Keratinocyte (primary cell): ENCODE data around the gene TRIM8. TPM values are rescaled to one million over a fixed set of nuclear protein-coding genes. Genes with fewer than 3 reads are reported as not detected.

Experiments used
- DNase-seq: peaks from one replicate; pipeline ENCODE4 v3.0.0-alpha.2; 2011; ENCODE audit warnings: low read depth, missing footprints, low spot score
- FAIRE-seq: peaks from 2 replicates; lab custom pipeline; 2011; peaks lifted over from hg19 to GRCh38; lab: Jason Lieb, UNC
- H2AFZ ChIP-seq: 2 replicates; pipeline ENCODE4 v1.6.0; 2012; ENCODE audit warnings: low read length, control low read depth, inconsistent platforms; ENCODE audit not compliant: control insufficient read depth
- H3K27ac ChIP-seq: 2 replicates; pipeline ENCODE4 v1.5.1; 2011; ENCODE audit warnings: low read length; ENCODE audit not compliant: control insufficient read depth, insufficient read depth
- H3K27me3 ChIP-seq: 3 replicates; pipeline ENCODE4 v1.6.0; 2011; ENCODE audit warnings: low read length; ENCODE audit not compliant: control insufficient read depth, insufficient read depth; ENCODE audit errors: extremely low read depth
- H3K36me3 ChIP-seq, 2 experiments: 2 replicates in 1 of 2; 3 replicates in 1 of 2; pipeline ENCODE4 v1.5.1; 2011; ENCODE audit warnings: low read length in 2 of 2, mild to moderate bottlenecking in 1 of 2; ENCODE audit not compliant: control insufficient read depth in 2 of 2, insufficient read depth in 2 of 2; ENCODE audit errors: extremely low read depth in 1 of 2
- H3K4me1 ChIP-seq: 3 replicates; pipeline ENCODE4 v1.5.1; 2011; ENCODE audit warnings: low read length; ENCODE audit not compliant: control insufficient read depth, insufficient read depth; ENCODE audit errors: extremely low read depth
- H3K4me2 ChIP-seq: 3 replicates; pipeline ENCODE4 v1.6.0; 2011; ENCODE audit warnings: low read depth, low read length; ENCODE audit not compliant: control insufficient read depth, insufficient read depth; ENCODE audit errors: extremely low read depth
- H3K4me3 ChIP-seq, 3 experiments: fragments of 200-600 bp in 1 of 3; sonication (generic) in 1 of 3; 2 replicates in 2 of 3; 3 replicates in 1 of 3; pipeline ENCODE4 v1.5.1; 2011 to 2016; ENCODE audit warnings: low read length in 3 of 3, mild to moderate bottlenecking in 3 of 3, control low read depth in 2 of 3, inconsistent platforms in 1 of 3, low read depth in 1 of 3, mixed read lengths in 1 of 3, mixed run types in 1 of 3, moderate library complexity in 1 of 3; ENCODE audit not compliant: control insufficient read depth in 2 of 3, insufficient read depth in 2 of 3; ENCODE audit errors: extremely low read depth in 1 of 3
- H3K79me2 ChIP-seq: 2 replicates; pipeline ENCODE4 v1.6.0; 2012; ENCODE audit warnings: low read length; ENCODE audit not compliant: control insufficient read depth, insufficient read depth
- H3K9ac ChIP-seq: 3 replicates; pipeline ENCODE4 v1.6.0; 2011; ENCODE audit warnings: low read length; ENCODE audit not compliant: control insufficient read depth, insufficient read depth; ENCODE audit errors: extremely low read depth
- H3K9me1 ChIP-seq: 3 replicates; pipeline ENCODE4 v1.6.0; 2011; ENCODE audit warnings: low read length; ENCODE audit not compliant: control insufficient read depth, insufficient read depth; ENCODE audit errors: extremely low read depth
- H3K9me3 ChIP-seq: 2 replicates; pipeline ENCODE4 v1.5.1; 2012; ENCODE audit warnings: low read depth, low read length; ENCODE audit not compliant: control insufficient read depth
- H4K20me1 ChIP-seq: 3 replicates; pipeline ENCODE4 v1.6.0; 2011; ENCODE audit warnings: low read length; ENCODE audit not compliant: control insufficient read depth, insufficient read depth; ENCODE audit errors: extremely low read depth
- CTCF ChIP-seq, 3 experiments: IDR thresholded peaks in 1 of 3; conservative IDR thresholded peaks in 1 of 3; optimal IDR thresholded peaks in 1 of 3; 2 replicates in 2 of 3; 3 replicates in 1 of 3; pipeline versions ENCODE3 to v1.5.1; 2011; ENCODE audit warnings: low read length in 3 of 3, mild to moderate bottlenecking in 3 of 3, moderate library complexity in 2 of 3, control low read depth in 1 of 3, inconsistent platforms in 1 of 3; ENCODE audit not compliant: insufficient read depth in 2 of 3; ENCODE audit errors: extremely low read depth in 1 of 3
- EZH2 ChIP-seq: IDR thresholded peaks from one replicate; pipeline ENCODE4 v1.6.1; 2012; ENCODE audit warnings: inconsistent platforms, mild to moderate bottlenecking, low read length, moderate library complexity
- dilution Hi-C: fragments of 300-500 bp; cut with MboI; formaldehyde crosslinking; loops from one replicate; pipeline ENCODE4 v1.7.0; 2020; ENCODE audit warnings: low sequenced_read_pairs; ENCODE audit not compliant: extremely low pct_ligation_motif_present
- polyA plus RNA-seq, 5 experiments: library from polyadenylated mRNA; depleted of rRNA in 3 of 5; stranded (reverse) in 3 of 5; stranded (forward) in 1 of 5; unstranded in 1 of 5; fragments of >200 nt; gene quantifications; 1 replicate in 1 of 5; 2 replicates in 3 of 5; 3 replicates in 1 of 5; pipeline versions ENCODE4 v1.2.1 to v1.2.3, GENCODE V29; 2011 to 2012; ENCODE audit warnings: missing spikeins in 2 of 5, low read depth in 1 of 5, low replicate concordance in 1 of 5

Gene TRIM8
- polyA plus RNA-seq, 1 donor (not counting 4 experiments of a cell fraction or from before 2014, with no cell fraction given), result 24.8 TPM

DNA sequence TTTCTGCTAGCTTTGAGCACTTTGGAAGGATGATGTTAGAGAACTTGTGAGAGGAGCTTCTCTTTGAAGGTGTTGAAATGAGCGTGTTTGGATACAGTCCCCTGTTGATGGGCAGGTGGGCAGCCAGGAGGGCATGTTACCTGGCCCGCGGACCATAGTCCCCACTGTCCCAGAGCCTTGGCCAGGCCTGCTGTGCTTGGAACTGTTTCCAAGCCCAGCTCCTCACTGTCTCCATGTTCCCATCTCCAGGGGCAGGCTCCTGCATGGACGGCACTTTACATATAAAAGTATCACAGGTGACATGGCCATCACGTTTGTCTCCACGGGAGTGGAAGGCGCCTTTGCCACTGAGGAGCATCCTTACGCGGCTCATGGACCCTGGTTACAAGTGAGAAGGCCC lies 27.2 kb upstream of the TRIM8 start:
- no peaks in the 10 kb centered on the region for H3K79me2 ChIP-seq
- no peak for TF ChIP-seq CTCF (optimal IDR thresholded peaks at IDR 0.05 in 1 of 3, IDR thresholded peaks at IDR 0.05 in 1 of 3, conservative IDR thresholded peaks at IDR 0.05 in 1 of 3; ENCODE audit: extremely low read depth in 1 of 3, insufficient read depth in 2 of 3, low read length in 3 of 3)
- no peak for TF ChIP-seq EZH2
- FAIRE-seq, result no peak
- H3K36me3 ChIP-seq, result peaks cover 6 to 11% of the 10 kb centered on the region in 2 experiments
- dilution Hi-C loops, result no loop called here
- H3K4me2 ChIP-seq, result no peak overlapping the region
- DNase-seq, result no peak
- no peak overlapping the region for H3K27ac ChIP-seq
- H3K9ac ChIP-seq, result no peak overlapping the region
- H3K9me1 ChIP-seq, result no peaks in the 10 kb centered on the region
- H3K27me3 ChIP-seq, result no peaks in the 10 kb centered on the region
- peaks cover 14% of the 10 kb centered on the region for H3K4me1 ChIP-seq
- no peak overlapping the region for H2AFZ ChIP-seq
- no peaks in the 10 kb centered on the region for H3K9me3 ChIP-seq
- no peak overlapping the region for H3K4me3 ChIP-seq
- no peaks in the 10 kb centered on the region for H4K20me1 ChIP-seq

DNA sequence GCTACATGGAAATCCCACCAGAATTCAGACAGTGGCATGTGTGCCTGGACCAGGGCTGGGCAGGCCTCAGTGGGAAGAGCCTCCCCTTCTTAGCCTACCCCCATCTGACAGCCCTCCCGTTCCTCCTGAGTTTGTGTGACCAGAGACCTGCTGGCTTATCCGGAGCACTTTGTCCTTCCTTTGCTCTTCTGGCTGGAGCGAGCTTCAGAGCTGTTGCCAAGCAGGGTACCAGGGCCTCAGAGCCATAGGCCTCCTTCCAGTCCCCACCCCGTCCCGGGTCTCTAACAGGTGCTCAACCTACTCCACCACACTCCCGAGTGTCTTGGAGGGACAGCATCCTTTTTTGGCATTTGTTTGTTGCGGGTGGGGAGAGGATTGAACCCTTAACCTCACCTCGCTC lies 26.5 kb upstream of the TRIM8 start:
- DNase-seq (no peak), FAIRE-seq (no peak)
- dilution Hi-C loops, result no loop called here
- no peaks in the 10 kb centered on the region for H3K27me3 ChIP-seq
- no peaks in the 10 kb centered on the region for H3K9me3 ChIP-seq
- no peak overlapping the region for H3K4me3 ChIP-seq
- no peak overlapping the region for H3K4me2 ChIP-seq
- H4K20me1 ChIP-seq, result no peaks in the 10 kb centered on the region
- peaks cover 6 to 10% of the 10 kb centered on the region in 2 experiments for H3K36me3 ChIP-seq
- no peak overlapping the region for H3K9ac ChIP-seq
- H3K79me2 ChIP-seq, result no peaks in the 10 kb centered on the region
- H3K4me1 ChIP-seq, result peaks cover 14% of the 10 kb centered on the region
- H3K9me1 ChIP-seq, result no peaks in the 10 kb centered on the region
- H3K27ac ChIP-seq, result no peak overlapping the region
- TF ChIP-seq EZH2 (no peak), CTCF (optimal IDR thresholded peaks at IDR 0.05 in 1 of 3, IDR thresholded peaks at IDR 0.05 in 1 of 3, conservative IDR thresholded peaks at IDR 0.05 in 1 of 3; ENCODE audit: extremely low read depth in 1 of 3, insufficient read depth in 2 of 3, low read length in 3 of 3) (no peak)
- no peak overlapping the region for H2AFZ ChIP-seq
